HFF-Myc (cell line): ENCODE results near the gene TXNDC12.
"Not testable (repeated sequence)": the region's sequence is repeated elsewhere in the genome, so short reads cannot be mapped to it uniquely, and the experiment has no call there.

Experiments
- DNase-seq: peaks from one replicate; pipeline ENCODE4 v3.0.0-alpha.2; 2011; ENCODE audit warnings: low read depth; ENCODE audit errors: extremely low read depth
- H3K4me3 ChIP-seq: replicated peaks from 2 replicates; pipeline ENCODE4 v1.5.1; 2011; ENCODE audit warnings: low read depth, mild to moderate bottlenecking, control low read depth, low read length
- TF ChIP-seq, protein P1 (sequence below): IDR thresholded peaks from 2 replicates; pipeline ENCODE4 v1.5.1; 2012; ENCODE audit warnings: mild to moderate bottlenecking, low read depth, low read length, control low read depth; ENCODE audit errors: missing control alignments

The TXNDC12 gene

DNA sequence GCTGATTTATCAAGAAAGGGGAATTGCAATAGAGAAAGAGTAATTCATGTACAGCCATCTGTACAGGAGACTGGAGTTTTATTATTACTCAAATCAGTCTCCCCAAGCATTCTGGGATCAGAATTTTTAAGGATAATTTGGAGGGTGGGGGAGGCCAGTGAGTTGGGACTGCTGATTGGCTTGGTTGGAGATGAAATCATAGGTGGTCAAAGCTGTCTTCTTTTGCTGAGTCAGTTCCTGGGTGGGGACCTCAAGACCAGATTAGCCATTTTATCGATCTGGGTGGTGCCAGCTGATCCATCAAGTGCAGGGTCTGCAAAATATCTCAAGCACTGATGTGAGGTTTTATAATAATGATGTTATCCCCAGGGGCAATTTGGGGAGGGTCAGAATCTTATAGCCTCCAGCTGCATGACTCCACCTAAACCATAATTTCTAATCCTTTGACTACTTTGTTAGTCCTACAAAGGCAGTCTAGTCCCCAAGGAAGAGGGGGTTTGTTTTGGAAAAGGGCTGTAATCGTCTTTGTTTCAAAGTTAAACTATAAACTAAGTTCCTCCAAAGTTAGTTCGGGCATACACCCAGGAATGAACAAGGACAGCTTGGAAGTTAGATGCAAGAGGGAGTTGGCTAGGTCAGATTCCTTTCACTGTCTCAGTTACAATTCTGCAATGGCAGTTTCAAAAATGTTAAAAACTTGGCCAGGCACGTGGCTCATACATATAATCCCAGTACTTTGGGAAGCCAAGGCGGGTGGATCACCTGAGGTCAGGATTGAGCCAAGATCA lies 47.6 kb downstream of the TXNDC12 start:
- TF ChIP-seq, protein P1, sequence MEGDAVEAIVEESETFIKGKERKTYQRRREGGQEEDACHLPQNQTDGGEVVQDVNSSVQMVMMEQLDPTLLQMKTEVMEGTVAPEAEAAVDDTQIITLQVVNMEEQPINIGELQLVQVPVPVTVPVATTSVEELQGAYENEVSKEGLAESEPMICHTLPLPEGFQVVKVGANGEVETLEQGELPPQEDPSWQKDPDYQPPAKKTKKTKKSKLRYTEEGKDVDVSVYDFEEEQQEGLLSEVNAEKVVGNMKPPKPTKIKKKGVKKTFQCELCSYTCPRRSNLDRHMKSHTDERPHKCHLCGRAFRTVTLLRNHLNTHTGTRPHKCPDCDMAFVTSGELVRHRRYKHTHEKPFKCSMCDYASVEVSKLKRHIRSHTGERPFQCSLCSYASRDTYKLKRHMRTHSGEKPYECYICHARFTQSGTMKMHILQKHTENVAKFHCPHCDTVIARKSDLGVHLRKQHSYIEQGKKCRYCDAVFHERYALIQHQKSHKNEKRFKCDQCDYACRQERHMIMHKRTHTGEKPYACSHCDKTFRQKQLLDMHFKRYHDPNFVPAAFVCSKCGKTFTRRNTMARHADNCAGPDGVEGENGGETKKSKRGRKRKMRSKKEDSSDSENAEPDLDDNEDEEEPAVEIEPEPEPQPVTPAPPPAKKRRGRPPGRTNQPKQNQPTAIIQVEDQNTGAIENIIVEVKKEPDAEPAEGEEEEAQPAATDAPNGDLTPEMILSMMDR, result no peak
- DNase-seq, result no peak
- H3K4me3 ChIP-seq, result no peak overlapping the region

DNA sequence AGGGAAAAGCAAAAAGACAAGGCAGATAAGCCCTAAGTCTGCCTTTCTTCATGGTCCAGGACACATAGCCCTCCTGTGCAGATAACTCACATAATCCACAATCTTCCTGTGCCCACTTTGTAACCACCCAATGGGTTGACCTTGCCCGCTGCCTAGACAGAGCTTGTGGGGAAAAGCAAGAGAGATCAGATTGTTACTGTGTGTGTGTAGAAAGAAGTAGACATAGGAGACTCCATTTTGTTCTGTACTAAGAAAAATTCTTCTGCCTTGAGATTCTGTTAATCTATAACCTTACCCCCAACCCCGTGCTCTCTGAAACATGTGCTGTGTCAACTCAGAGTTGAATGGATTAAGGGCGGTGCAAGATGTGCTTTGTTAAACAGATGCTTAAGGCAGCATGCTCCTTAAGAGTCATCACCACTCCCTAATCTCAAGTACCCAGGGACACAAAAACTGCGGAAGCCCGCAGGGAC lies 48.9 kb downstream of the TXNDC12 start:
- DNase-seq, result not testable (repeated sequence)

DNA sequence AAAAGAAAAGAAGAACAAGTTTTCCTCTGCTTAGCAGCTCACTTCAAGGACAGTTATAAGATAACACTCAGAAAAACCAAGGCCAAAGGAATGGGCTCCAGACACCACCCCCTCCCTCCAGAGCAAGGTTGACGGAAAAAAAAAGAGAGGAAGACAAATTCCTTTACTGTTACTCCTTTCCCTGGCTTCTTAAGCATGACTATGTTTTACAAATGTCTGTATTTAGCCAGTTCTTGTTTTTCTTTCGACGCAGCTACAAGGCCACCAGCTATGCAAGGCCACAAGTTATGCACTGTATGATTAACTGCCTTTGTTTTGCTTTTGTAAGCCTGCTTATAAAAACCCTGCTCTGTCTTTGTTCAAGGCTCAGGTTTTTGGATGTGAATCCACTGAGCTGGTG lies 49.4 kb downstream of the TXNDC12 start:
- DNase-seq, H3K4me3 ChIP-seq: not testable (repeated sequence)

More for the DNA sequence above, 48.9 kb downstream of the TXNDC12 start:
- H3K4me3 ChIP-seq, result not testable (repeated sequence)

DNA sequence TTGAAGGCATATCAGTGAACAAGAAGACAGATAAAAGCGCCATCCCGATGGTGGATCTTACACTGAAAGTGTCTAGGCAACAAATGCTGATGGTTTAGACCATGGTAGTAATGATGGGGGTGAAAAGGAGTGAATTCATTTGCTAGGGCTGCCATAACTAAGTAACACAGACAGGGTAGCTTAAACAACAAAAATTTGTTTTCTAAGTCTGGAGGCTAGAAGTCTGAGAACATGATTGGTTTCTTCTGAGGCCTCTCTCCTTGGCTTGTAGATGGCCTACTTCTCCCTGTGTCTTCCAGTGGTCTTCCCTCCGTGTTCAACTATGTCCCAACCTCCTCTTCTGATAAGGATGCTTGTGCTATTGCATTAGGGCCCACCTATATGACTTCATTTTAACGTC lies 51.1 kb downstream of the TXNDC12 start:
- no peak overlapping the region for H3K4me3 ChIP-seq
- no peak for DNase-seq
- TF ChIP-seq, protein P1, result no peak

DNA sequence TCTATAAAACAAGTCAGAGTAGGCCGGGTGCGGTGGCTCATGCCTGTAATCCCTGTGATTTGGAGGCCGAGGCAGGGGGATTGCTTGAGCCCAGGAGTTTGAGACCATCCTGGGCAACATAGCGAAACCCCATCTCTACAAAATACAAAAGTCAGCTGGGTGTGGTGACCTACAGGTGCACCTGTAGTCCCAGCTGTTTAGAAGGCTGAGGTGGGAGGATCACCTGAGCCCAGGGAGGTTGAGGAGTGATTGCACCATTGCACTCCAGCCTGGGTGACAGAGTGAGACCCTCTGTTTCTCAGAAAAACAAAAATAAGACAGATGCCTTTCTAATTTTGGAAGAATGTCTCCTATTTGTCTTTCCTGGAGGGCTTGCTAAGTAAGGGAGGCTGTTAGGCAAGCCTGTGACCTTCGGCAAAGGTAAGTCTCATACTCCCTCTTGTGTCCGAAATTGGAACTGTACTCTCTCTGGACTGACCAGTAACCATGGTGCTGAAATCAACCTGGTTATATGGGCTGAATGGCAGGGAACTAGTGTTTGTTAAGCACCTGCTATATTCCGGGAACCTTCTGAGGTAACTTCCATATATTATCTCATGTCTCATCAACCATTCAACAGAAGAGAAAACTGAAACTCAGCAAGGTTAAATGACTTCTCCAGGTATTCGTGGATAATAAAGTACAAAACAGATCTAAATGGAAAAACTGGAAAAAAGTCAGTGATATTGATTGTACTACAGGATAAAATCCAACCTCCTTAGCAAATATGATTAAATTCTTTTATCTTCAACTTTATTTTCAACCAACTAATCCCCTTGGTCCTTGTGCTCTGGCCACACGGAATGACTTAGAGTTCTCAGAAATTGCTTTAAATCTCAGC lies 52.7 kb downstream of the TXNDC12 start:
- DNase-seq, result peak; percentile 93
- no peak overlapping the region for H3K4me3 ChIP-seq
- TF ChIP-seq, protein P1, result peak; percentile 85

DNA sequence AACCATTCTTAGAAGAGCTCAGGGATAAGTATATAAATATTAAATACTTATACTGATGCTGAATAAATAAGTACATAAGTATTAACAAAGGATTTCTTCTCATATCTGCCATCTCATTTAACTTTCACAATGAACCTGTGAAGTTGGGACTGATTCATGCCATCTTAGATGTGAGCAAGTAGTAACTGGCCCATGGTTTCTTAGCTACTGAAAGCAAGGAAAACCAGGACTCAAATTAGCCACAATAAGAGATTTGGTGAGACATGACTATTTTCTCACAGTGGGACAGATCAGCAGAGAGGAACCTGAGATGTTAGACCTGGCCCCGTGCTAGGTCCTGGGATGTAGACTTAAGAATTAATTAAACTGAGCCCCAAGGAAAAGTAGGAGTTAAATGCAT lies 56.3 kb downstream of the TXNDC12 start:
- no peak overlapping the region for H3K4me3 ChIP-seq
- TF ChIP-seq, protein P1, result no peak
- DNase-seq, result no peak

DNA sequence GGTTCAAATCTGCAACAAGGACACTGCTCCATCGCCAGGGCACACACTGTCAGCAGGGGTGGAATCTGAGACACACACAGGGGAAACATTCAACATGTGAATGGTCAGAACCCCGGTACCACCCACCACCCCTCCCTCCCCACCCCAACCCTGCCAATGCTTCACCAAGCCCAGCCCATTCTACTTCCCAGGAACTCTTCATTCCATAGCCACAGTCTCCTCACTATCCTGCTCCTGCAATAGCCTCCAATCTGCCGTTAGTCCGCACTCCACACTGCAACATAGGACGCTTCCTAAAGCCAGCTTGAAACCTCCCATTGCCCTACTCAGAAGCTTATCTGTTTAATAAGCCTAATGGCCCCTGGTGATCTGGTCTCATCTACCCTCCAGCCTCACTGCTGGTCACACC lies 57.0 kb downstream of the TXNDC12 start:
- no peak for DNase-seq
- no peak overlapping the region for H3K4me3 ChIP-seq
- TF ChIP-seq, protein P1, result no peak
